ENCODE results near the gene TRERF1.
A peak's percentile ranks its signal among the peaks of the same experiment; 100 is the strongest.

Gene TRERF1

DNA sequence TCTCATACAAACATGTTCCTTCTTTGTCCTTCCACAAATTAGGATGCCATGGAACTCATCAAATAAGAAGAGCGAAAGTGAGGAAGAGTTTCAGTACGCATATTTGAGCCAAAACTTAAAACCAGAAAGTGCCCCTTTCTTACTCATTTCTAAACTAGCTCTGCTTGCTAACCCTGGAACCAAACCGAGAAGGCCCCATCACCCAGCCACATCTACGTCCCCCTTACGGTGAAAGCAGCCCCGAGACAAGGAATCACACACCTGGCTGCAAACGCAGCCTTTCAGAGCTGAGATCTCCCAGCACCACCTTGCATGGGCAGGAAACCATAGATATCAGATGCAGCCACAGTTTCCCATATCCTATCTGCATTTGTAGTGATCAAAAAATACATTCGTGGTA is 28.5 kb downstream of the TRERF1 start:
- peak in 1 of 2 experiments; percentile 40 for DNase-seq (ENCODE audit: low read depth in 2 of 2)

DNA sequence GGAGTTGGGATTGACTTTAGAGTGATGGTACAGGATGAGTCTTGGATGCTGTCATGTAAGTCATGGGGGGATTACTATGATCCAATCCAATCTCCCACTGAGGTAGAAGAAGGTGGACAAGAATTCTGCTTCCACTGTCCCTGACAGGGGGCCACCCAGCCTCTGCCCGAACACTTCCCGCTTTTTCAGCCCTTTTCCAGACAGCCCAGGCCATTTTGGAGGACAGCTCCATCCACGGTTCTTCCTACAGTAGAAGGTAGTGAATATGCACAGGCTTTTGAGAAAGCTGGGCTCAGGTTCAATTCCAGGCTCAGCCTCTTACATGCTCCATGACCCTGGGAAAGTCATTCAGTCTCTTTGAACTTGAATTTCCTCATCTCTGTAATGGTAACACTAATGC is 31.0 kb downstream of the TRERF1 start:
- no peak for DNase-seq (ENCODE audit: low read depth in 2 of 2)

- no peak for DNase-seq (ENCODE audit: low read depth in 2 of 2)
Measured at GRCh38 chr6:42419490-42420280, 32.0 kb downstream of the TRERF1 start.

DNA sequence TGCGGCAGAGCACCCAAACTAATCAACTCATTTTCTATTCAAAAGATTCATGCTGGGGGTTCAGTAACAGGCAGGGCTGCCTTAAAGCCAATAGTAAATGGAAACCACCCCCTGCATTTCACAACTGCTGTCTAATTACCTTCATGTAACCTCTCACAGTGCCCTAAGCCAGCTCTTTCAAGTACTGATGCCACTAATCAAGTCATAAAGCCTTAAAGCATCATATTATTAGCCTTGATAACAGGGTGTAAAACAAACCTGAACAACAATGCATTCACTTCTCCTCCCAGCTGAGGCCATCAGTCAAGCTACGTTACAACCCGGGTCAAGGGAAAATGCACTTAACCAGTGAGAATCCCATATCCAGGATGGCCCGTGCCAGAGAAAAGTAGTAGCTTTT is 33.0 kb downstream of the TRERF1 start:
- DNase-seq (ENCODE audit: low read depth in 2 of 2) = no peak

- DNase-seq (ENCODE audit: low read depth in 2 of 2) = peak in 1 of 2 experiments; percentile 28
Measured at GRCh38 chr6:42417641-42418112, 34.0 kb downstream of the TRERF1 start.

DNA sequence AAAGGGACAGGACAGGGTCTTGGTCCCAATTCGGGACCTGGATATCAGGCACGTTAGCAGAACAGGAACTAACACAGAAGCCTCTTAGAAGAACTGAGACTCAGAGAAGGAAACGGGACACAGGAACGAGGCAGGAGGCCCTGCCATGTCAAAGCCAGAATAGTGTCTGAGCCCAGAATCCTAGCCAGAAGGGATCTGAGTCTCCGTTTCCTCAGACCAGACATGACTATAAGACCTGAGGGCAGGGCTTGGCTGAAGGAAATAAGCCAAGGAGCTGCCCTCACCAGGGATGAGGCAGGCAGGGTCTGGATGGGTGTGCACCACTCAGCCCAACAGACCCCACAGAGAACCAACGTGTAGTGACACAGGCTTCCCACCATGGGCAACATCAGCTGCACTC is 40.3 kb downstream of the TRERF1 start:
- no peak for DNase-seq (ENCODE audit: low read depth in 2 of 2)

DNA sequence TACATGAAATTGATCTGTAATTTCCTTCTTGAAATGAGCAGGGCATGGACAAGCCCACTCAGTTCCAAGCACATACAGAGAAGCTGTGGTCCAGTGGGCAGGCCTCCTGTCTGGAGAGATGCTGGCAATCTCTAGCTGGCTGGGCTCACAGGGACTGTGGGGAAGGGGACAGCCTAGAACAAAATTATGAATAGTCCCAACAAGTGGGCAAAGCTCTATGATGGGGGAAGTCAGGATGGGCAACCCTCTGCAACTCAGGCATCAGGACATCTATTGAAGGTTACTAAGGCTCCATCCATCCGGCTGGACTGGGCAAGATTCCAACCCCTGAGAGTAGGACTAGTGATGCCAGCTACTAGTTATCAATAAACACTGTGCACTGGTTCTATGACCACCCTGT is 40.9 kb downstream of the TRERF1 start:
- no peak for DNase-seq (ENCODE audit: low read depth in 2 of 2)

- no peak for DNase-seq (ENCODE audit: low read depth in 2 of 2)
Measured at GRCh38 chr6:42409581-42409980, 42.1 kb downstream of the TRERF1 start.

GRCh38 chr6:42407379-42407778 is 44.3 kb downstream of the TRERF1 start:
- no peak for DNase-seq (ENCODE audit: low read depth in 2 of 2)

DNA sequence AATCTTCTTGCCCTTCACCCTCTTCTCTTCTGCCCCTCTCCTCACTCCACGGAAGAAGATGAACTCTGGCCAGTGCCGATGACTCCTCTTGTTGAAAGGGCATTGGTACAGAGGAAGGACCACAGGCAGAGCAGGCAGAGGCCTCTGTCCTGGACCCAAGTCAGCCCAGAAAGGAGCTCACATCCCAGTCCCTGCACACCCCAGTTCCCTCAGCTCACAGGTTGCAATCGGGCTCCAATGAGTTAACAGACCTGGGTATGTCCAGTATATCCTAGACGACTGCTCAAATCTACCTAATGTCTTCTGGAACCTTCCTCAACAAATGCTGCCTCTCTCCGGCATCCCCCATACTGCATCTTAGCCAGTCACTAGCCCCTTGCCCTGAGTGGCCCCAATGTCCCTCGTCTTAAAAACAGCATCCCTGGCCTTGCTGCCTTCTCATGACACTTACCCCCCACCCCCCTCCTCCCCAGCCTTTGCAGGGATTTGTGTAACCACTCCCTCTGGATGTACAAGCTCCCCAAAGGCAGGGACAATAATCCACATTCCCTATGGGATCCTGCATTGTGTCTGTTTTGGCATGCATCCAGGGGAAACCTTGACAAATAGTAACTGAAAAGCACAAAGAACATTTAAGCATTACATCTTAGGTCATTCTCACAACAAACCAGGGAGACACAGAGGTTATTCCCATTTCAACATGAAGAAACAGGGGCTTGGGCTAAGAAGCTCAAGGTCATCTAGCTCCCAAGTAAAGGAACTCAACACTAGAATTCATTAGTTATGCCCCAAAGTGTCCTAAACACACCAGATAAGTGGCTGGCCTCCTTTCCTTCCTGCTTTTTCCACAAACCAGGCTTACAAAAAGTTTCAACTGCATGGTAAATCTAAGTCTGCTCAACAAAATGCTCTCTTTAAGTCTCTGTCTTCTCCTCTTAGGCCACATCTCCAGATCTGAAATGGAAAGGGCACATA is 45.1 kb downstream of the TRERF1 start:
- no peak for DNase-seq (ENCODE audit: low read depth in 2 of 2)

- DNase-seq (ENCODE audit: low read depth in 2 of 2) = no peak
Measured at GRCh38 chr6:42405021-42405420, 46.7 kb downstream of the TRERF1 start.

DNA sequence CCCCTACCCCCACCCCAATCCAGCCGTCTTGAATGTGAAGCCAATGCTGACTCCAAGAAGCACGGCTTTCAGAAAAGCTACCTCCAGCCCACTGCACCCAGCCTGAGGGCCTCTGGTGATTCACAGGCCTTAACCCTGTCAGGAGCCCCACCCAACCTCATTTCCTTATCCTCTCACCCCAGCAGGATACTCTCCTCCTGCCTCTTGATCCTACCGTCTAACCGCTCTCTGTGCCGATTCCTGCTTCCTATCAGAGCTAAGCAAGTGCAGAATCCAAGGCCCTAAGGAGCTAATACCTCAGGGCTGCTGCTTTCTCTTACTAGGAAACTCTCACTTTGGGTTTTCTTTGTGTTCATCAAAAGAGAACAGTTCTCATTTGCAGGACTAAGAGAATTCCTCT is 47.2 kb downstream of the TRERF1 start:
- DNase-seq (ENCODE audit: low read depth in 2 of 2) = peak in 1 of 2 experiments; percentile 26

DNA sequence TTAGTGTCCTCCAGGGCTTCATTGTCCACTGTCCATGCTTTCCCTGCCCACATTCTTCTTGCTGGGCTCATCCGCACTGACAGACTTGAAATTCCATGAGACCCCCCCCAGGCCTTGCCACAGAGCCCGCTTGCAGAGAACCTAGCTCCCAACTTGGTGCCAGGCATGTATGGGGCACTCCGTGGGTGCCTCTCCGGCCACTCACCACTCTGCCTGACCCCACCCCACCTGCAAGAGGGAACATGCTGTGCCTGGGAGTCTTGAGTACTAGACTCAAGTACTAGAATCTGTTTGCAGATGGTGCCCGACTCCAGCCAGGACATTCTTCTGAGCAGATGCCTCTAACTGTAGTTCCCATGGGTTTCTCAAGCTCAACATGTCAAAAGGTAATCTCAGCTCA is 47.9 kb downstream of the TRERF1 start:
- DNase-seq (ENCODE audit: low read depth in 2 of 2) = no peak

DNA sequence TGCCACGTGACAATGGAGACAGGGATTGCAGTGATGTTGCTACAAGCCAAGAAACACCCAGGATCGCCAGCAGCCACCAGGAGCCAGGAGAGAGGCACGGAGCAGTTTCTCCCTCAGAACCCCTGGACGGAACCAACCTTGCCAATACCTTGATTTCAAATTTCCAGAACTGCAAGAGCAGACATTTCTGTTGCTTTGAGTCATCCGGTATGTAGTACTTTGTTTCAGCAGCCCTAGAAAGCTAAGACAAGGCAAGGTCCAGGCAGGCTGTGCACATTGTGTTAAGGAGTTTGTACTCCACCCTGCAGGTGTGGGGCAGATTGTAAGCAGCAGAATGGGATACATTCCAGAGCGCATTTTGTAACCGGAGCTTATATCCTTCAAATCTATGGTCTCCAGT is 48.3 kb downstream of the TRERF1 start:
- no peak for DNase-seq (ENCODE audit: low read depth in 2 of 2)

GRCh38 chr6:42402184-42402583 is 49.5 kb downstream of the TRERF1 start:
- peak in 1 of 2 experiments; percentile 47 for DNase-seq (ENCODE audit: low read depth in 2 of 2)

- DNase-seq (ENCODE audit: low read depth in 2 of 2) = no peak
Measured at GRCh38 chr6:42401613-42401951, 50.1 kb downstream of the TRERF1 start.

GRCh38 chr6:42400886-42401612 is 50.7 kb downstream of the TRERF1 start:
- no peak for DNase-seq (ENCODE audit: low read depth in 2 of 2)

- no peak for DNase-seq (ENCODE audit: low read depth in 2 of 2)
Measured at GRCh38 chr6:42400061-42400760, 51.5 kb downstream of the TRERF1 start.

GRCh38 chr6:42396720-42397119 is 55.0 kb downstream of the TRERF1 start:
- no peak for DNase-seq (ENCODE audit: low read depth in 2 of 2)

- DNase-seq (ENCODE audit: low read depth in 2 of 2) = no peak
Measured at GRCh38 chr6:42394881-42395620, 56.7 kb downstream of the TRERF1 start.

GRCh38 chr6:42394151-42394550 is 57.6 kb downstream of the TRERF1 start:
- no peak for DNase-seq (ENCODE audit: low read depth in 2 of 2)
